CD4-positive, CD25-positive, alpha-beta regulatory T cell (primary cell): ENCODE results near the gene CELA1. TPM values are rescaled to one million over a fixed set of nuclear protein-coding genes. Genes with fewer than 3 reads are reported as not detected.
A peak's percentile ranks its signal among the peaks of the same experiment; 100 is the strongest.

Source experiments
- ATAC-seq, 2 donors: fragments of 150-1000 bp; cut with Tn5 transposase; one replicate each; pipeline ENCODE4 v1.10.0; 2021; ENCODE audit warnings: low read depth in 2 of 2, moderate number of reproducible peaks in 2 of 2, moderate library complexity in 1 of 2
- DNase-seq, 3 donors: peaks; one replicate each; pipeline versions ENCODE4 v3.0.0 to v3.0.0-alpha.2; 2012 to 2022; ENCODE audit warnings: mixed read lengths in 1 of 3
- H3K27ac ChIP-seq: one replicate; pipeline ENCODE4 v1.7.0; 2013; ENCODE audit warnings: mild to moderate bottlenecking, low read length; ENCODE audit not compliant: insufficient read depth, poor library complexity, severe bottlenecking
- H3K27me3 ChIP-seq: one replicate; pipeline ENCODE4 v1.7.0; 2013; ENCODE audit warnings: low read length; ENCODE audit not compliant: control insufficient read depth, insufficient read depth
- H3K36me3 ChIP-seq: one replicate; pipeline ENCODE4 v1.7.0; 2013; ENCODE audit warnings: mild to moderate bottlenecking, low read length, moderate library complexity; ENCODE audit not compliant: control insufficient read depth, insufficient read depth
- H3K4me1 ChIP-seq: 2 replicates; pipeline ENCODE4 v1.7.0; 2013; ENCODE audit warnings: mild to moderate bottlenecking, low read length; ENCODE audit not compliant: insufficient read depth, control insufficient read depth, poor library complexity, severe bottlenecking
- H3K4me3 ChIP-seq: one replicate; pipeline ENCODE4 v1.7.0; 2013; ENCODE audit warnings: low read depth, mild to moderate bottlenecking, low read length, moderate library complexity
- H3K9me3 ChIP-seq, 2 experiments: 1 replicate in 1 of 2; 2 replicates in 1 of 2; pipeline ENCODE4 v1.7.0; 2013; ENCODE audit warnings: low read length in 2 of 2, mild to moderate bottlenecking in 1 of 2, moderate library complexity in 1 of 2; ENCODE audit not compliant: control insufficient read depth in 2 of 2
- H3K27ac Mint-ChIP-seq, 3 donors: one replicate each; pipeline ENCODE4 v1.8.0; 2020 to 2022; ENCODE audit warnings: mild to moderate bottlenecking in 3 of 3, mixed read lengths in 3 of 3, moderate library complexity in 2 of 3
- H3K27me3 Mint-ChIP-seq: one replicate; pipeline ENCODE4 v1.8.0; 2022; ENCODE audit warnings: mild to moderate bottlenecking, mixed read lengths
- H3K36me3 Mint-ChIP-seq: one replicate; pipeline ENCODE4 v1.8.0; 2020; ENCODE audit warnings: mixed read lengths
- H3K4me1 Mint-ChIP-seq, 4 donors: one replicate each; pipeline ENCODE4 v1.8.0; 2020 to 2022; ENCODE audit warnings: mixed read lengths in 4 of 4, mild to moderate bottlenecking in 1 of 4
- H3K4me3 Mint-ChIP-seq, 4 donors: one replicate each; pipeline ENCODE4 v1.8.0; 2020 to 2022; ENCODE audit warnings: mild to moderate bottlenecking in 4 of 4, mixed read lengths in 4 of 4, moderate library complexity in 3 of 4
- H3K9me3 Mint-ChIP-seq, 7 donors: one replicate each; pipeline ENCODE4 v1.8.0; 2020 to 2022; ENCODE audit warnings: mixed read lengths in 7 of 7, mild to moderate bottlenecking in 3 of 7, moderate library complexity in 2 of 7
- polyA plus RNA-seq, 4 donors: library from polyadenylated mRNA; unstranded; fragments of 300-500 nt; fragmentation: Illumina TruSeq; gene quantifications; one replicate each; pipeline ENCODE4 v1.2.3, GENCODE V29; 2021
- total RNA-seq: library from RNA; stranded (reverse); gene quantifications from one replicate; pipeline ENCODE4 v1.2.3, GENCODE V29; 2022

CELA1 gene
- total and polyA plus RNA-seq, 5 donors from 2014 or later = 0.25 to 2.0 (median 1.4) TPM; not detected in 1

DNA sequence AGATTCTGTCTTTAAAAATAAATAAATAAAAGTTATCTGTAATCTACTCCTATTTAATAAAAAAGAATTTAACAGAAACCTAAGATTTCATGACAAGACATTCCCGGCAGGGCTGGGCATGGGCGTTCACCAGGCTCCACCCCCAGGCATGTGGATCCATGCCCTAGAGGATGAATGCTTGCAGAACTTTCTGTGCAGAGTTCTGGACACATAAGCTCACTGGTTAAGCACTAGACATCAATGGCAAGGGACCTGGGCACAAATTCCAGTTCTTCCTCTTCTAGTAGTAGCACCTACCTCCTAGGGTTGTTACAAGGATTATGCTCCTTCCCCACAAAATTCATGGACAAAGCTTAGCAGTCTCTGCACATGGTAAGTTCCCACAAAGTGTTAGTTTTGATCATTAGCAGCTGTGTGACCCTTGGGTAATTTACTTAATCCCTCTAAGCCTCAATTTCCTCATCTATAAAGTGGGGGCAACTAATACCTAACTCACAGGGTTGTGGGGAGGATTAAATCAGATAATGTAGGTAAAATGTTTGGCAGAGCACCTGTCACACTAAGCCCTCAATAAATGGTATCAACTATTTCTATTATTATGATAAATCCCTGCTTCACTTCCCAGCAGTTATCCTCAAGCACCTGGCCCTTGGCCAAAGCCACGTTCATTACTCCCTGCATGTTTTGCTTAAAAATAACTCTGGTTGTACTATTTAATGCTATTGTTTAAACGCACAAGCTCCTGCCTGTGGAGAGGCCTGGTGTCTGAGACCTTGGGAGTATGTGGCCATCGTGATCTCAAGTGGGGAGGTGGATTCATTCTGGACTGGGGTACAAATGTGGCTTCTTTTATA is 35.0 kb upstream of the CELA1 start:
- no peaks in the 10 kb centered on the region for H3K9me3 ChIP-seq
- ATAC-seq = no peak
- peaks cover 6 to 41% (median 23%) of the 10 kb centered on the region in 4 donors for H3K4me1 Mint-ChIP-seq
- H3K4me3 Mint-ChIP-seq = no peak overlapping the region
- peak overlapping the region in 2 of 3 donors; percentile 8 to 35 for H3K27ac Mint-ChIP-seq
- no peak overlapping the region for H3K27ac ChIP-seq
- H3K9me3 Mint-ChIP-seq = no peaks in the 10 kb centered on the region
- H3K36me3 ChIP-seq = peaks cover 22% of the 10 kb centered on the region
- no peaks in the 10 kb centered on the region for H3K27me3 ChIP-seq
- H3K36me3 Mint-ChIP-seq = peaks cover 32% of the 10 kb centered on the region
- H3K4me1 ChIP-seq = no peaks in the 10 kb centered on the region
- no peak overlapping the region for H3K4me3 ChIP-seq
- no peaks in the 10 kb centered on the region for H3K27me3 Mint-ChIP-seq
- no peak for DNase-seq

DNA sequence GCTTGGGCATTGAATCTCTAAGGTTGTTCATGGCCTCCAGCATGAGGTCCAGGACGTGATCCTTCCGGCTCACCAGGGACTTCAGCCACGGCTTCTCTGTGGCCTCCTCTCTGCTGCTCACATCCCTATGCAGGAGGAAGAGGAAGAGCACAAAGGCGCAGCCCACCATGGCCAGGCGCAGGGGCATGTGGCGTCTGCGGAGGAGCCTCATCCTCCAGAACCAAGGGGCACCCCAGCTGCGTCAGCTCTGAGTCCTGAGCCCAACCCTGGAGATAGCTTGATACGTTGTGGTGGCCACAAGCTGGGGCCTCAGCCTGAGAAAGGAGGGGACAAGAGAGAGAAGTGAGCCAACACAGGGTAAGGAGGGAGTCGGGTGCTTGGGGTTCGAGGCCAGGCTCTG is 33.1 kb upstream of the CELA1 start:
- Histone ChIP-seq H3K4me1 (no peaks in the 10 kb centered on the region), H3K27ac (no peak overlapping the region), H3K36me3 (peaks cover 22% of the 10 kb centered on the region), H3K4me3 (no peak overlapping the region), H3K9me3 (no peaks in the 10 kb centered on the region), H3K27me3 (no peaks in the 10 kb centered on the region)
- Mint-ChIP-seq H3K4me1 (peaks cover 6 to 32% (median 26%) of the 10 kb centered on the region in 4 donors), H3K9me3 (no peaks in the 10 kb centered on the region), H3K36me3 (peaks cover 43% of the 10 kb centered on the region), H3K27me3 (no peaks in the 10 kb centered on the region), H3K27ac (peak overlapping the region in 1 of 3 donors; percentile 56), H3K4me3 (no peak overlapping the region)
- ATAC-seq (no peak), DNase-seq (no peak)

GRCh38 chr12:51378749-51379148 is 32.3 kb upstream of the CELA1 start:
- peak overlapping the region in 2 of 3 donors; percentile 48 to 81 for H3K27ac Mint-ChIP-seq
- H3K36me3 ChIP-seq = peaks cover 25% of the 10 kb centered on the region
- ATAC-seq = no peak

DNA sequence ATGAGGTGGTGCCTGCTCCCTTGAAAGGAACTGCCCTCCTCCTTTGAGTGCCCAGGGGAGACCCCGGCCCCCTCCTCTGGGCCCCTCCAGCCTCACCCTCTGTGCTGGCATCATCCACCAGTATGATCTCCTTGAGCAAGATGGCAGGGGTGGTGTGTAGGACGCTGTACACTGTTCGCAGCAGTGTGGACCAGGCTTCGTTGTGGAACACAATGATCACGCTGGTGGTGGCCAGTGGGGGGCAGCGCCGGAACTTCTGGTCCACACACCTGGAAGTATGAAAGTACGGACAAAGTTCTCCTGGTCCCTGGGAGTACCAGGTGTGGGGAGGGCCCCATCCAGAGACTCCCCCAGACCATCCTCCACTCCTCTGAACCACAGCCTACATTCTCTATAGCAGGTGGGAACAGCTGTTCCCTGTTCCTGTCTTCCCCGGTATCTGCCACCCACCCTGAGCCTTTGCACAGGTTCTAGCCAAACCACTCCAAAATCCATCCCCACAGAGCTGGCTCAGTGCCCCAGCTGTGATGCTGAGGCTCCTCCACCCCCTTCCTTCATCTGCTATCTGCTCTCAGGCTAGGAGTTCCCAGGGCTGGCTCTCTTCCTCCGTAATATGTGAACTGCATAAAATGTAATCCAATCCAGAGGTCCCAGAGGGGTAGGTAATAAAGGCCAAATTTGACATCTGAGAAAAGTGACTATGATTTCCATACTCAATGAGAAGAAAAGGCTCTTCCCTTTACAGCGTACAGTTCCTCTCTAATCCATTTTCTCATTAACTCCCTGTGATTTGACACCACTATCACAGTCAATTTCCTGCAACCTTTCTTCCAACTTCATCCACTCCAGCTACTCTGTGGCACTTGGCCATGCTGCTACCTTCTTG is 30.9 kb upstream of the CELA1 start:
- Histone ChIP-seq H3K27me3 (no peaks in the 10 kb centered on the region), H3K36me3 (peaks cover 26% of the 10 kb centered on the region), H3K27ac (no peak overlapping the region), H3K4me1 (no peaks in the 10 kb centered on the region), H3K9me3 (no peaks in the 10 kb centered on the region), H3K4me3 (no peak overlapping the region)
- Mint-ChIP-seq H3K27me3 (no peaks in the 10 kb centered on the region), H3K4me1 (peaks cover 1 to 29% (median 19%) of the 10 kb centered on the region in 4 donors), H3K4me3 (no peak overlapping the region), H3K27ac (peak overlapping the region; percentile 11 to 74 (median 26)), H3K9me3 (no peaks in the 10 kb centered on the region), H3K36me3 (peaks cover 45% of the 10 kb centered on the region)
- no peak for DNase-seq
- no peak for ATAC-seq

More at GRCh38 chr12:51378749-51379148, 32.3 kb upstream of the CELA1 start:
- no peak overlapping the region for H3K27ac ChIP-seq
- no peak overlapping the region for H3K4me3 ChIP-seq
- Mint-ChIP-seq H3K9me3 (no peaks in the 10 kb centered on the region), H3K36me3 (peaks cover 46% of the 10 kb centered on the region), H3K27me3 (no peaks in the 10 kb centered on the region), H3K4me3 (no peak overlapping the region), H3K4me1 (peaks cover 6 to 26% (median 20%) of the 10 kb centered on the region in 4 donors)
- H3K4me1 ChIP-seq = no peaks in the 10 kb centered on the region
- no peak for DNase-seq
- no peaks in the 10 kb centered on the region for H3K27me3 ChIP-seq
- H3K9me3 ChIP-seq = no peaks in the 10 kb centered on the region

DNA sequence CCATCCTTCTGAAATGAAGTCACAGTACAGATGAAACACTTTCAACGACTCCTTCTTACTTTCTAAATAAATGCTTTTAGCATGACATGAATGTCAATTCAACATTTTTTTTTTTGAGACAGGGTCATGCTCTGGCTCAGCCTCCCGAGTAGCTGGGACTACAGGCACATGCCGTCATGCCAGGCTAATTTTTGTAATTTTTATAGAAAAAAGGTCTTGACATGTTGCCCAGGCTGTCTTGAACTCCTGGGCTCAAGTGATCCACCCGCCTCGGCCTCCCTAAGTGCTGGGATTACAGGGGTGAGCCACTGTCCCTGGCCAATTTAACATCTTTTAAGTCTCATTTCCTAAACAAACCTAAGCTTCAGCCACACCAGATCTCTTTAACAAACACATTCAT is 28.4 kb upstream of the CELA1 start:
- Histone ChIP-seq H3K4me1 (peaks cover 9% of the 10 kb centered on the region), H3K27me3 (no peaks in the 10 kb centered on the region), H3K4me3 (no peak overlapping the region), H3K27ac (no peak overlapping the region), H3K9me3 (no peaks in the 10 kb centered on the region), H3K36me3 (peaks cover 17% of the 10 kb centered on the region)
- H3K9me3 Mint-ChIP-seq = peaks cover 0 to 1% (median 0%) of the 10 kb centered on the region in 7 donors
- peaks cover 7 to 45% (median 28%) of the 10 kb centered on the region in 4 donors for H3K4me1 Mint-ChIP-seq
- no peak overlapping the region for H3K4me3 Mint-ChIP-seq
- peaks cover 38% of the 10 kb centered on the region for H3K36me3 Mint-ChIP-seq
- ATAC-seq (no peak), DNase-seq (no peak)
- no peaks in the 10 kb centered on the region for H3K27me3 Mint-ChIP-seq
- H3K27ac Mint-ChIP-seq = no peak overlapping the region

DNA sequence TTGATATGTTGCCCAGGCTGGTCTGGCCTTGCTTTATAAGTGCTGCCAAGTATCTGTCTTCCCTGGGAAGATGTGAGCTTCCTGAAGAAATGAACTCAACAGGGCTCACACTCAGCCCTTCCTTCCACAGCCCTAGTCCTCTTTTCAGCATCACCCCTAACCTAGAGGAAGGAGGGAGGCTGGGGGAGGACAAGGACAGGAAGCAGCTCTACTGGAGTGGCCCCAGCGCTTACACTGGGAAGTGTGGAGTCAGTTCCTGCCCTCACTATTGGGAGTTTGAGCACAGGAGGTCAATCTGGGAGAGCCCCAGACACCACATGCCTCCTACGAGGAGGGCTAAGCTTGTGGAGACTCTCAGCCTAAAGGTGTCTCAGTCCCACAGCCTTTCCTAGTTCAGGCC is 27.9 kb upstream of the CELA1 start:
- Mint-ChIP-seq H3K4me3 (no peak overlapping the region), H3K27me3 (no peaks in the 10 kb centered on the region), H3K27ac (no peak overlapping the region), H3K4me1 (peaks cover 7 to 50% (median 32%) of the 10 kb centered on the region in 4 donors), H3K9me3 (peaks cover 0 to 1% (median 0%) of the 10 kb centered on the region in 7 donors), H3K36me3 (peaks cover 34% of the 10 kb centered on the region)
- Histone ChIP-seq H3K36me3 (peaks cover 17% of the 10 kb centered on the region), H3K4me1 (peaks cover 14% of the 10 kb centered on the region), H3K27me3 (no peaks in the 10 kb centered on the region), H3K4me3 (no peak overlapping the region), H3K27ac (no peak overlapping the region), H3K9me3 (no peaks in the 10 kb centered on the region)
- DNase-seq = no peak
- no peak for ATAC-seq

DNA sequence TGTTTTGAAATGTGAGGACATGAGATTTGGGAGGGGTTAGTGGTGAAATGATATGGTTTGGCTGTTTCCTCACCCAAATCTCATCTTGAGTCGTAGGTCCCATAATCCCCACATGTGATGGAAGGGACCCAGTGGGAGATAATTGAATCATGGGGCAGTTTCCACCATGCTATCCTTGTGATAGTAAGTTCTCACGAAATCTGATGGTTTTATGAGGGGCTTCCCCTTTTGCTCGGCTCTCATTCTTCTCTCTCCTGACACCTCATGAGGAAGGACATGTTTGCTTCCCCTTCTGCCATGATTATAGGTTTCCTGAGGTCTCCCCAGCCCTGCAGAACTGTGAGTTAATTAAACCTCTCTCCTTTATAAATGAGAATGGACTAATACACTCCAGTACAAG is 26.7 kb upstream of the CELA1 start:
- Histone ChIP-seq H3K4me1 (peaks cover 26% of the 10 kb centered on the region), H3K36me3 (peaks cover 13% of the 10 kb centered on the region), H3K27me3 (no peaks in the 10 kb centered on the region), H3K9me3 (no peaks in the 10 kb centered on the region), H3K27ac (no peak overlapping the region), H3K4me3 (no peak overlapping the region)
- Mint-ChIP-seq H3K27ac (no peak overlapping the region), H3K36me3 (peaks cover 27% of the 10 kb centered on the region), H3K27me3 (peaks cover 5% of the 10 kb centered on the region), H3K9me3 (peaks cover 0 to 1% (median 0%) of the 10 kb centered on the region in 7 donors), H3K4me3 (no peak overlapping the region), H3K4me1 (peaks cover 7 to 61% (median 41%) of the 10 kb centered on the region in 4 donors)
- ATAC-seq = no peak
- DNase-seq = no peak
